Mesothelial cell of epicardium (in vitro differentiated cells): ENCODE results near the gene VAPB. TPM values are rescaled to one million over a fixed set of nuclear protein-coding genes. Genes with fewer than 3 reads are reported as not detected.

Experiments
- DNase-seq, 2 experiments: peaks; one replicate each; pipeline ENCODE4 v3.0.0; 2021; ENCODE audit warnings: low spot score in 2 of 2; ENCODE audit not compliant: unreplicated experiment in 2 of 2
- H3K27ac Mint-ChIP-seq: 2 replicates; pipeline ENCODE4 v1.8.0; 2021; ENCODE audit warnings: mixed read lengths
- H3K27me3 Mint-ChIP-seq: 2 replicates; pipeline ENCODE4 v1.8.0; 2021; ENCODE audit warnings: low read depth, mixed read lengths
- H3K36me3 Mint-ChIP-seq: 2 replicates; pipeline ENCODE4 v1.8.0; 2021; ENCODE audit warnings: mixed read lengths
- H3K4me1 Mint-ChIP-seq: 2 replicates; pipeline ENCODE4 v1.8.0; 2021; ENCODE audit warnings: mixed read lengths
- H3K4me3 Mint-ChIP-seq: 2 replicates; pipeline ENCODE4 v1.8.0; 2021; ENCODE audit warnings: mild to moderate bottlenecking, moderate library complexity, mixed read lengths
- H3K9me3 Mint-ChIP-seq: 2 replicates; pipeline ENCODE4 v1.8.0; 2021; ENCODE audit warnings: mixed read lengths
- total RNA-seq: library from RNA; stranded (reverse); gene quantifications from 3 replicates; pipeline ENCODE4 v1.2.1, GENCODE V29; 2021
- TF ChIP-seq, protein P1 (sequence below): fragments of 200-600 bp; sonication (generic); IDR thresholded peaks from one replicate; pipeline ENCODE4 v1.5.0; 2021; ENCODE audit warnings: antibody characterized with exemption; ENCODE audit not compliant: unreplicated experiment

VAPB gene
- total RNA-seq, 1 donor from 2014 or later = 52.9 TPM

DNA sequence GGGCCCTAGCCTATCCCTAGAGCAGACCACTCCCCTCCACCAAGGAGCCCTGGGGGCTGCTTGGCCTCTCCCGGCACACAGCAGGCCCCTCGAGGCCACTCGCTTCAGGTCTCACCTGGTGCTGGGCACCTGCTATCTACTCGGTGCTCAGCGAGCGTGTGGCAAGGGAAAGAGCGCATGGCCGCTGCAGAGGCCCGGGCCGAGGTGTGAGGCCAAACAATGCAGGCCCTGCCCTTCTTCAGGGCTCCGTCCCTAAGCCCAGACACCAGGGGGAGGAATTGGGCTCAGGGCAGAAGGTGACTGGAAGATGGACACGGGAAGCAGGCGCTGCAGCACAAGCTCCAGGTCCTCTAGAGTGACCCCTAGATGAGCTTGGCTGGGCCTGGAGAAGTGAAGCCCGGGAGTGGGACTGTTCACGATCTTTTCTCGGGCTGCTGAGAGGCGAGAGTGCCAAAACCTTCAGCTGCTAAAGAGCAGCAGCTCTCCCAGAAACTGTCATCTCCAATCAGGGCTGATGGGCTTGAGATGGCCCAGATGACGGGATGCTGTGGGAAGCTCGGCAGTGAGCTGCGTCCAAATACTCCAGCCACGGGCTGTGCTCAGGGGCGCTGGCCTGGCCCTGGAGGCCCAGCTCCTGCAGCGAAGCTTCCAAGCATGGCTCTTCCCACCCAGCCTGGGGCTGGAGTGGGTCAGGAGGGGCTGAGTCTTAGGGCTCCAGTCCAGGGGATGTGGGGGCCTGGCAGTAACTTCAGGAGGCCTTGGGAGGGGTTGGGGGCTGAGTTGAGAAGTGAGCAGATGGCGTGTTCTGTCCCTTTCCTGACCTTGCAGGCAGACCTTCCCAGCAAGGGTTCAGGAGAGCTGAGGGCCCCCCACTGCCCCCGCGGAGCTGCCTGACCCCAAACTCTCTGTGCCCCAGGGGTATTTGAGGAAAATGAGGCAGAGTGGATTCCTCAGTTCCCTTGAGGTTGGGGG lies 82.5 kb downstream of the VAPB start:
- Mint-ChIP-seq H3K36me3 (no peaks in the 10 kb centered on the region), H3K4me3 (no peak overlapping the region), H3K4me1 (peaks cover 12% of the 10 kb centered on the region), H3K27me3 (no peaks in the 10 kb centered on the region), H3K27ac (no peak overlapping the region), H3K9me3 (peaks cover 1% of the 10 kb centered on the region)
- peak in 1 of 2 experiments; percentile 48 for DNase-seq
- TF ChIP-seq, protein P1, sequence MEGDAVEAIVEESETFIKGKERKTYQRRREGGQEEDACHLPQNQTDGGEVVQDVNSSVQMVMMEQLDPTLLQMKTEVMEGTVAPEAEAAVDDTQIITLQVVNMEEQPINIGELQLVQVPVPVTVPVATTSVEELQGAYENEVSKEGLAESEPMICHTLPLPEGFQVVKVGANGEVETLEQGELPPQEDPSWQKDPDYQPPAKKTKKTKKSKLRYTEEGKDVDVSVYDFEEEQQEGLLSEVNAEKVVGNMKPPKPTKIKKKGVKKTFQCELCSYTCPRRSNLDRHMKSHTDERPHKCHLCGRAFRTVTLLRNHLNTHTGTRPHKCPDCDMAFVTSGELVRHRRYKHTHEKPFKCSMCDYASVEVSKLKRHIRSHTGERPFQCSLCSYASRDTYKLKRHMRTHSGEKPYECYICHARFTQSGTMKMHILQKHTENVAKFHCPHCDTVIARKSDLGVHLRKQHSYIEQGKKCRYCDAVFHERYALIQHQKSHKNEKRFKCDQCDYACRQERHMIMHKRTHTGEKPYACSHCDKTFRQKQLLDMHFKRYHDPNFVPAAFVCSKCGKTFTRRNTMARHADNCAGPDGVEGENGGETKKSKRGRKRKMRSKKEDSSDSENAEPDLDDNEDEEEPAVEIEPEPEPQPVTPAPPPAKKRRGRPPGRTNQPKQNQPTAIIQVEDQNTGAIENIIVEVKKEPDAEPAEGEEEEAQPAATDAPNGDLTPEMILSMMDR = no peak

DNA sequence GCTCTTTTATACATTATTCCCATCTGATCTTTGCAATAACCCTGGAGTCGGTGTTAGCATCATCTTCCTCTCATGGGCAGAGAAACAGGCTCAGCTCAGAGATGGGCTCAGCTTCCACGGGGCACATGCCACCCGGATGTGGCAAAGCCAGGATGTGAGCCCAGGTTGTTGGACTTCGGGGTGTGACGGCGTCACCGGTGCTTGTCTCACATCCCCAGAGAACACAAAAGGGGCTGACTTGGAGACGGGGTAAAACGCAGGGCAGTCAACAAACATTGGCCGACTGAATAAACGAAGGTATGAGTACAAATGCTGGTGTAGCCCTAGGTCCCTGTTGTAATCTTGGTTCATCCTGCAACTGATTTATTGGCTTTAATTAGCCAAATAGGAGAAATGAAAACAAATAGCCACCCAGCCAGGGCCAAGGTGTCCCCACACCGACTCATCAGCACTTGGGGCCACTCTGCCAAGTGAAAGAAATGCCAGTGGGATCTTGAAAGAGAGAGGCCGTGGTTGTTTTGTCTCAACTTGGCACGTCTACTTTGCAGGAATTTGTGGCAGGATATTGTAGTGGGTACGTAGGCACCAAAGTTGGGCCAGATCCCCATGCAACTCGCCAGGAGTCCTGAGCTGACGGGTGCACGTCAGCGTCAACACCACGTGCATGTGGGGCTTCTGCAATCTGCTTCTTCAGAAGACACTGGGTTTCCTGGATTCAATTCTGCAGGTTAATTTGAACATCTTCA lies 83.4 kb downstream of the VAPB start:
- no peak for DNase-seq
- TF ChIP-seq, protein P1 = no peak
- Mint-ChIP-seq H3K36me3 (no peaks in the 10 kb centered on the region), H3K9me3 (peaks cover 11% of the 10 kb centered on the region), H3K27me3 (no peaks in the 10 kb centered on the region), H3K4me1 (peaks cover 12% of the 10 kb centered on the region), H3K4me3 (no peak overlapping the region), H3K27ac (no peak overlapping the region)

DNA sequence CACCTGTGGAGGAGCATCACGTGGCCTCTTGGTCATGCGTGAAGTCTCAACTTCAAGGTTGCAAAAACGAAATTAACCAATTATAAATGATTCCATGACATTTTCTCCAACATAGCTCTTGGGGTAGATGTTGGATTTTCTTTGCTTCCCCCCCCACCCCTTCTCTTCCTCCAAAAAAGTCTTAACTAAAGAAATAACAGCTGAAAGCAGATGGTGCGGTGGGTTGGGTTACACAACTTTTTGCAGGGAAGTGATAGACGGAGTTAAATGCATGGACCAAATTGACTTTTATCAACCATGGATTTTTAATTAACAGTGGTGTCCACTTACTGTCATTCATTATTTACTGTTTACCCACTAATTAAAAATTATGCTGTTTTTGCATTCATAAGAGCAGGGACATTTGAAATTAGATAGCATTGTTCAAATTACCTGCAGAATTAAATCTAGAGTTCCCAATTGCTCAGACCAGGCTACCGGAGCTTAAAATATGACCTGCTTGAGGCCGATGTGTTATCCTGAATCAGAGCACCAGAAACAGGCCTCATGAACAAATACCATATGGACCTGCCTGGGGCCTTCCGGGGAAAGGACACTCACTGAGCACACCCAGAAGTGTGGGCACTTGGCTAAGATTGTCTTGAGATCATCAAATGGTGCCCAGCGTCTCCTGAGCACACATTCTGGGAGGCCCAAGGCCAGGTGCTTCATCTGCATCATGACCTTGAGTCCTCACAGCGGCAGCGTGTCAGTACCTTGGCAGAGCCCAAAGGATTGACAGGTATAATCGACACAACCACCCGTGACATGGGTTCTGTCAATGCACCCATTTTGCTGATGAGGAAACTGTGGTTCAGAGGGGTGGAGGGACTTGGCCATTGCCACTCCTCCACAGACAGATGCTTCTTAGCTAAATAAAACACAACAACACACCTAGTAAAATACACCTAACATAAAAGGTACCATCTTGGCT lies 84.7 kb downstream of the VAPB start:
- H3K36me3 Mint-ChIP-seq = peaks cover 5% of the 10 kb centered on the region
- peaks cover 6% of the 10 kb centered on the region for H3K4me1 Mint-ChIP-seq
- no peak overlapping the region for H3K27ac Mint-ChIP-seq
- TF ChIP-seq, protein P1 = no peak
- H3K27me3 Mint-ChIP-seq = peaks cover 2% of the 10 kb centered on the region
- DNase-seq = no peak
- peaks cover 24% of the 10 kb centered on the region for H3K9me3 Mint-ChIP-seq
- no peak overlapping the region for H3K4me3 Mint-ChIP-seq

GRCh38 chr20:58475466-58475865 lies 86.4 kb downstream of the VAPB start:
- TF ChIP-seq, protein P1 = no peak
- H3K9me3 Mint-ChIP-seq = peaks cover 28% of the 10 kb centered on the region
- peaks cover 5% of the 10 kb centered on the region for H3K36me3 Mint-ChIP-seq
- peaks cover 2% of the 10 kb centered on the region for H3K27me3 Mint-ChIP-seq
- no peak overlapping the region for H3K27ac Mint-ChIP-seq
- H3K4me1 Mint-ChIP-seq = peaks cover 5% of the 10 kb centered on the region
- no peak overlapping the region for H3K4me3 Mint-ChIP-seq
- DNase-seq = no peak
